Activated naive CD8-positive, alpha-beta T cell treated with anti-CD3 and anti-CD28 coated beads, Interleukin-2, amount 50 U/mL, for 24 hours (primary cell): Measurements from ENCODE around the gene CYTH1.
A peak's percentile ranks its signal among the peaks of the same experiment; 100 is the strongest.

Experiments used
- ATAC-seq: fragments of 150-1000 bp; cut with Tn5 transposase; one replicate; pipeline ENCODE4 v1.10.0; 2021
- DNase-seq: peaks from one replicate; pipeline ENCODE4 v3.0.0; 2021
- H3K27ac Mint-ChIP-seq: one replicate; pipeline ENCODE4 v1.8.0; 2021; ENCODE audit warnings: mild to moderate bottlenecking, mixed read lengths
- H3K27me3 Mint-ChIP-seq: one replicate; pipeline ENCODE4 v1.8.0; 2021; ENCODE audit warnings: mixed read lengths
- H3K36me3 Mint-ChIP-seq: one replicate; pipeline ENCODE4 v1.8.0; 2021; ENCODE audit warnings: low read depth, mixed read lengths
- H3K4me1 Mint-ChIP-seq: one replicate; pipeline ENCODE4 v1.8.0; 2021; ENCODE audit warnings: mixed read lengths
- H3K4me3 Mint-ChIP-seq: one replicate; pipeline ENCODE4 v1.8.0; 2021; ENCODE audit warnings: mild to moderate bottlenecking, moderate library complexity, mixed read lengths
- H3K9me3 Mint-ChIP-seq: one replicate; pipeline ENCODE4 v1.8.0; 2021; ENCODE audit warnings: mixed read lengths

The CYTH1 gene

DNA sequence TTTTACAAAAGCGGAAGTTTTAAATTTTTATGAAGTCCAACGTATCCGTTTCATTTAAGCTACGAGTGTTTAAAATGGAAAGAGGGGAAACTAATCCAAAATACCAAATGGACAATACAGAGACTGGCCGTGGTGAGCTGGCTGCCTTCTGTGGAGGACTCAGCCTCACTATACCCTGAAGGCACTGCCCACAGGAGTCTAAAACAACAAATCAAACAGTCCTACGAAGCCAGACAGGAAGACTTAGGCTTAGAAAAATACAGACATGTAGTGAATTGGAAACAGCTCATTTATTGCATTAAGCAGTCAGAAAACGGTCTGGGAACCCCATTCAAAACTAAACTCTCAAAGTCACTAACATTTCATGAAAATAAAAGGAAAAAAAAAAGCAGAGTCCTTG, 75.1 kb downstream of the CYTH1 start:
- Mint-ChIP-seq H3K4me1 (peaks cover 52% of the 10 kb centered on the region), H3K36me3 (peaks cover 29% of the 10 kb centered on the region), H3K27ac (peak overlapping the region; percentile 28), H3K4me3 (no peak overlapping the region), H3K27me3 (no peaks in the 10 kb centered on the region), H3K9me3 (no peaks in the 10 kb centered on the region)
- ATAC-seq (no peak), DNase-seq (no peak)

DNA sequence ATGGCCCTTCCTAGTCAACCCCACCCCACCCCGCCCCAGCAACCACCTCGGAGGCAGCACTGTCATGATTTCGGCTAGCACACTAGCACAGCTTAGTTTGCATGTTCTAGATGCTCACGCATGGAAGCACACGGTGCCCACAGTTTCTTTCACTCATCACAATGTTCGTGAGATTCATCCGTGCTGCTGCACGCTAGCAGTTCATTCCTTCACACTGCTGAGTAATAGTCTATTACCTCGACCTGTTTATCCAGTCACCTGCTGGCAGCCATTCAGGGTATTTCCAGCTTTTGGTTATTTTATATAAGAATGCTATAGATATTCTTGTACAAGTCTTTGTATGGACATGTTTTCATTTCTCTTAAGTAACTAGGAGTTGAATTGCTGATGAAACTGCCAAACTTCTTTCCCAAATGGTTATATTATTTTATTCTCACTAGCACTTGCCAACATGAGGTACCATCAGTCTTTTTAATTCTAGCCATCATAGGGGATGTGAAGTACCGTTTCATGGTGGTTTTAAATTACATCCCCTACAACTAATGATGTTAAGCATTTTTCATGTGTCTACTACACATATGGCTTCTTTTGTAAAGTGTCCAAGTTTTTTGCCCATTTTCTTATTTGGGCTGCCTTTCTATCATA, 75.7 kb downstream of the CYTH1 start:
- no peaks in the 10 kb centered on the region for H3K27me3 Mint-ChIP-seq
- H3K9me3 Mint-ChIP-seq: no peaks in the 10 kb centered on the region
- H3K36me3 Mint-ChIP-seq: peaks cover 34% of the 10 kb centered on the region
- ATAC-seq (no peak), DNase-seq (no peak)
- H3K4me1 Mint-ChIP-seq: peaks cover 46% of the 10 kb centered on the region
- no peak overlapping the region for H3K4me3 Mint-ChIP-seq
- no peak overlapping the region for H3K27ac Mint-ChIP-seq

DNA sequence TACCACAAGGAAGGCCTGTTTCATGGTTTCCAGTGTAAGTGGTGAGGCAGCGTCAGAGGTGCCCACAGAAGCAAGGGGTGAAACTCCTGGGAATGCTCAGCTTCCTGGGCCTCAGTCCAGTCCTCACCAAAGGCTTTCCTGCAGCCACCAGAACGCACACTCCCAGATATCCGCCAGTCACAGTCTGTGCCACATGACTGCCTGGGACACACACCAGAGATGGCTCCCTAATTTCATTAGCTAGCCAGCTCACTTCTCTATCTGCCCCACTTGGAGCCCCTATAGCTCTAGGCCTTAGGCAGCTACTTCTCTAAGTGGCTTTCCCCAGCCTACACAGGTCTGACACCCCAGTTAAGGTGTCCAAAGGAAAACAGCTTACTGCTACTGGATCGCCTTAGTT, 77.0 kb downstream of the CYTH1 start:
- H3K36me3 Mint-ChIP-seq: peaks cover 38% of the 10 kb centered on the region
- no peaks in the 10 kb centered on the region for H3K9me3 Mint-ChIP-seq
- DNase-seq (no peak), ATAC-seq (no peak)
- no peaks in the 10 kb centered on the region for H3K27me3 Mint-ChIP-seq
- peak overlapping the region; percentile 46 for H3K27ac Mint-ChIP-seq
- H3K4me3 Mint-ChIP-seq: no peak overlapping the region
- peaks cover 37% of the 10 kb centered on the region for H3K4me1 Mint-ChIP-seq

- peaks cover 32% of the 10 kb centered on the region for H3K4me1 Mint-ChIP-seq
- no peak for ATAC-seq
- no peaks in the 10 kb centered on the region for H3K27me3 Mint-ChIP-seq
- DNase-seq: no peak
- peaks cover 40% of the 10 kb centered on the region for H3K36me3 Mint-ChIP-seq
- H3K9me3 Mint-ChIP-seq: no peaks in the 10 kb centered on the region
- H3K27ac Mint-ChIP-seq: peak overlapping the region; percentile 46
- no peak overlapping the region for H3K4me3 Mint-ChIP-seq
Measured at GRCh38 chr17:78704594-78704993, 77.5 kb downstream of the CYTH1 start.

GRCh38 chr17:78697554-78698343, 84.3 kb downstream of the CYTH1 start:
- Mint-ChIP-seq H3K4me3 (no peak overlapping the region), H3K27ac (peak overlapping the region; percentile 70), H3K4me1 (peaks cover 12% of the 10 kb centered on the region), H3K9me3 (no peaks in the 10 kb centered on the region), H3K36me3 (peaks cover 41% of the 10 kb centered on the region), H3K27me3 (no peaks in the 10 kb centered on the region)
- ATAC-seq (no peak), DNase-seq (no peak)

DNA sequence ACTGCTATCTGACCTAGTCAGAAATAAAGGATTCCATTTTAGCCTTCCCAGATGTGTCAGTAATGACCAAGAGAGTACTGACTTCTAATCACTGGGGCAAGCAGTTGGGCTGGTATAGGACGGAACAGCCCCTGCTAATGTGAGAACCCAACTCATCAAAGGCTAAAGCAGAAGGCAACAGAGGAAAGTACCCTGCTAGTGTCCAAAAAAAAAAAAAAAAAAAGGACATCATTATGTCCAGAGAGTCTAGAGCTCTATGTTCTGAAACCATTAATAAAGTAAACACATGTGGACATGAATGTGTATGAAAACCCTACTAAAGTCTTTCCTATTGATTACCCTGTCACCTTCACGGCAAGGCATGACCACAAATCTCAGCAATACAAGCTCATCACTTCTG, 85.0 kb downstream of the CYTH1 start:
- peaks cover 12% of the 10 kb centered on the region for H3K4me1 Mint-ChIP-seq
- H3K36me3 Mint-ChIP-seq: peaks cover 42% of the 10 kb centered on the region
- ATAC-seq (no peak), DNase-seq (no peak)
- H3K27me3 Mint-ChIP-seq: no peaks in the 10 kb centered on the region
- H3K4me3 Mint-ChIP-seq: no peak overlapping the region
- H3K9me3 Mint-ChIP-seq: no peaks in the 10 kb centered on the region
- no peak overlapping the region for H3K27ac Mint-ChIP-seq

DNA sequence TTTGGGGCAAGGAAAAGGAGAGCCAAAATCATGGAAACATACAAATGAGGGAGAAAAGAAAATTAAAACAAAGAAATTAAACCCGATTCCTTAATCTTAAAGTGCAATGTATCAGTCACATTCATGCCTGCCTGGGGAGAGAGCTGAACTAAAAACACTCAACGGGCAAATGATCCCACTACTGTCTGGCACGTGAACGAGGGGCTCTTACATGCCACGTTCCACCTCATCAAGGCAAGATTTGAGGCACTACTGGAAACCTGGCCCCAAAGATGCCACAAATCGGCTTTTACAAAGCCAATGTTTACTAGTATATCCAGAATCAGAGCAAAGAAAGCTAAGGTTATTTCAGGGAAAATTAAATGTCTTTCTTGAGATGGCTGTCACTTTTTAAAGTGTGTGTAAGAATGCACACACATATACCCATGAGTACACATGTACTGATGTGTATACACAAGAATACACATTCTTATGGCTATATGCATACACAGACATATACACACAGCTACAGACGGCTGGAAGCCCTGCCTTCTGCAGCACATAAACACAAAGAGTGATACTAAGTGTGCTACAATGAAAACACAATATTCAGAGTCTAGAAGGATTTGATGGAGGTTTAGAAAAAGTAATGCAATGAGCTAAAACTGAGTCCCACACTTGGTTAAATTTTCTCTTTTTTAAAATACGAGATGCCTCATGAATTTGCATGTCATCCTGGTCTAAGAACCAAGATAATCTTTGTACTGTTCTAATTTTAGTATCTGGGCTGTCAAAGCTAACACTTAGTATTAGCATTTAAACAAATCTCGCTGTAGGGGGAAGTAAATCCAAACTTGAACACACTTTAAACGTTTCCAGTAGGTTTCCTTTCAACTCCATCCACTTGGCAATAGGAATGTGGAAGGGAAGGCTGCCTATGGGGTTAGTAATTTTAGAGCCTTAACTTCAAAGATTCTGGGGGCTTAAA, 85.8 kb downstream of the CYTH1 start:
- DNase-seq (no peak), ATAC-seq (no peak)
- Mint-ChIP-seq H3K9me3 (no peaks in the 10 kb centered on the region), H3K27ac (peak overlapping the region; percentile 13), H3K36me3 (peaks cover 40% of the 10 kb centered on the region), H3K4me1 (peaks cover 12% of the 10 kb centered on the region), H3K27me3 (no peaks in the 10 kb centered on the region), H3K4me3 (no peak overlapping the region)

- H3K27ac Mint-ChIP-seq: peak overlapping the region; percentile 58
- H3K4me3 Mint-ChIP-seq: no peak overlapping the region
- H3K4me1 Mint-ChIP-seq: peaks cover 12% of the 10 kb centered on the region
- ATAC-seq (no peak), DNase-seq (no peak)
- H3K36me3 Mint-ChIP-seq: peaks cover 38% of the 10 kb centered on the region
- H3K27me3 Mint-ChIP-seq: no peaks in the 10 kb centered on the region
- H3K9me3 Mint-ChIP-seq: no peaks in the 10 kb centered on the region
Measured at GRCh38 chr17:78694805-78695531, 87.1 kb downstream of the CYTH1 start.

DNA sequence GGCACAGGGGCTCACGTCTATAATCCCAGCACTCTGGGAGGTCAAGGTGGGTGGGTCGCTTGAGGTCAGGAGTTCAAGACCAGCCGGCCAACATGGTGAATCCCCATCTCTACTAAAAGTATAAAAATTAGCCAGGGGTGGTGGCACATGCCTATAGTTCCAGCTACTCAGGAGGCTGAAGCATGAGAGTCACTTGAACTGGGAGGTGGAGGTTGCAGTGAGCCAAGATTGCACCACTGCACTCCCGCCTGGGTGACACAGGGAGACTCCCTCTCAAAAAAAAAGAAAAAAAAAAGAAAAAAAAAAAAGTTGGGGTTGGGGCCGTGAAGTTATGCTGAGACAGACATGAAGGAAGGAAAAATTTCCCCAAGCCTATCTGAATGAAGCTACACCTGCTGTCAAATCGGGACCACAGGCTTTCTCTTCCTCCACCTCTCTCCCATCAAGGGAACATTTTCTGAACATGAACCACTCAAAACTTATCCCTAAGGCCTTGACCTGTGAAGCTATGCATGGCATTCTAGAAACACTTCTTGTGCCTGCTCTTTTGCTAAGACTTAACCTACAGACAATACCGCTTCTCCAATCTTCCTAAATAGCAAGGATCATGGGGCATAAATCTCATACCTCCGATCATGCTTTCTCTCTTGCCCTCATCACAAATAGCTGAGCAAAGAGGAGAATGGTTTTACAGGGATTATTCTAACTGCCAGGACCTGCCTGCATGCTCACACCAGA, 88.6 kb downstream of the CYTH1 start:
- H3K27me3 Mint-ChIP-seq: no peaks in the 10 kb centered on the region
- H3K36me3 Mint-ChIP-seq: peaks cover 47% of the 10 kb centered on the region
- no peak for ATAC-seq
- no peaks in the 10 kb centered on the region for H3K9me3 Mint-ChIP-seq
- peaks cover 12% of the 10 kb centered on the region for H3K4me1 Mint-ChIP-seq
- no peak overlapping the region for H3K4me3 Mint-ChIP-seq
- DNase-seq: no peak
- peak overlapping the region; percentile 58 for H3K27ac Mint-ChIP-seq

GRCh38 chr17:78692460-78693010, 89.5 kb downstream of the CYTH1 start:
- Mint-ChIP-seq H3K9me3 (no peaks in the 10 kb centered on the region), H3K27ac (peak overlapping the region; percentile 58), H3K4me1 (peaks cover 6% of the 10 kb centered on the region), H3K4me3 (no peak overlapping the region), H3K27me3 (no peaks in the 10 kb centered on the region), H3K36me3 (peaks cover 46% of the 10 kb centered on the region)
- ATAC-seq (no peak), DNase-seq (no peak)

- H3K36me3 Mint-ChIP-seq: peaks cover 41% of the 10 kb centered on the region
- ATAC-seq (no peak), DNase-seq (no peak)
- H3K27ac Mint-ChIP-seq: no peak overlapping the region
- no peaks in the 10 kb centered on the region for H3K9me3 Mint-ChIP-seq
- no peaks in the 10 kb centered on the region for H3K4me1 Mint-ChIP-seq
- no peaks in the 10 kb centered on the region for H3K27me3 Mint-ChIP-seq
- H3K4me3 Mint-ChIP-seq: no peak overlapping the region
Measured at GRCh38 chr17:78689029-78689428, 93.0 kb downstream of the CYTH1 start.

GRCh38 chr17:78687944-78688343, 94.1 kb downstream of the CYTH1 start:
- no peak for ATAC-seq
- Mint-ChIP-seq H3K27me3 (no peaks in the 10 kb centered on the region), H3K4me1 (no peaks in the 10 kb centered on the region)

GRCh38 chr17:78687125-78687524, 94.9 kb downstream of the CYTH1 start:
- ATAC-seq: no peak
- H3K9me3 Mint-ChIP-seq: no peaks in the 10 kb centered on the region

More at GRCh38 chr17:78687944-78688343, 94.1 kb downstream of the CYTH1 start:
- Mint-ChIP-seq H3K27ac (no peak overlapping the region), H3K36me3 (peaks cover 44% of the 10 kb centered on the region), H3K4me3 (no peak overlapping the region), H3K9me3 (no peaks in the 10 kb centered on the region)
- no peak for DNase-seq

More at GRCh38 chr17:78687125-78687524, 94.9 kb downstream of the CYTH1 start:
- H3K36me3 Mint-ChIP-seq: peaks cover 41% of the 10 kb centered on the region
- H3K4me1 Mint-ChIP-seq: no peaks in the 10 kb centered on the region
- H3K27ac Mint-ChIP-seq: peak overlapping the region; percentile 28
- H3K4me3 Mint-ChIP-seq: no peak overlapping the region
- no peak for DNase-seq
- H3K27me3 Mint-ChIP-seq: no peaks in the 10 kb centered on the region
